NCI-H1092 treated with DMSO at 0.1 percent for 48 hours (cell line): ENCODE measurements around the gene RFXAP.
A peak's percentile ranks its signal among the peaks of the same experiment; 100 is the strongest.

Source experiments
- DNase-seq: peaks from one replicate; lab custom pipeline; 2025; lab: John Stamatoyannopoulos, UW

Gene RFXAP

GRCh38 chr13:36870050-36870692 is 51.1 kb downstream of the RFXAP start:
- DNase-seq = no peak

DNA sequence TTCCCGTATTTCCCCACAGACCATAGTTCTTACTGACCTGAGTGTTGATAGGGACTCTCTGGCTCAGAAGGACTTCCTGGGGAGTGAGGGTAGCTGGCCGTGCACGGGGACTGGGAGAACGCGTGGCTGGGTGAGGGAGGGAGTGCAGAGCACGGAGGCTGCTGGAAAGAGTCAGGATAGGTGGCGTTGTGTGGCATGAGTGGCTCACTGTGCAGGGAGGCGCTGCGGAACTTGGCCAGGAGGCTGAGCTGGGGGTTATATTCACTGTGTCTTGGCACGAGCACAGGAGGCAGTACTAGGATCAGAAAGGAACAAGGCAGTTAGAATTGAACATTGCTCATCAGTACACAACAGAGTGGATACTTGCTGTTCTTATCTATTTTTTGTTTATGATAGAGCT is 53.6 kb downstream of the RFXAP start:
- peak; percentile 13 for DNase-seq

DNA sequence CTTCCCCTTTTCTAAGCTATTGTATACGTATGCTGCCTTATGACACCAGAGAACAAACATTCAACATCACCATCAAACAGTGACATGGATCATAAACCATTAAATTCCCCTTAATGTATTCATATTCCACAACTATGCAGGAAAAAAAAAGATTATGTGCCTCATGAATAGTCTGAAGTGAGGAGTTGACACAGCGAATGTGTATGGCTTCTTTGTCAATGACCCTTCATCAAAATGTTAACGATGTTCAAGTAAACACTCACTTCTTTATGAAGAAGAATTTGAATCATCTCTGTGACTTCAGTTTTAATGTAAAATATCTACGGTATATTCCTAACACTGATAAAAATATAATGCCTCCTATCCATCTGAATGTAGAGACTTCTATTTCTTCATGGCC is 56.4 kb downstream of the RFXAP start:
- peak; percentile 53 for DNase-seq

GRCh38 chr13:36875961-36876360 is 56.9 kb downstream of the RFXAP start:
- no peak for DNase-seq
